Measurements from ENCODE around the gene DNAI2. TPM values are rescaled to one million over a fixed set of nuclear protein-coding genes. Genes with fewer than 3 reads are reported as not detected.

The DNAI2 gene
- total RNA-seq, 2 experiments from 2014 or later: 0.35 to 1.3 TPM

GRCh38 chr17:74237321-74237720 lies 36.7 kb upstream of the DNAI2 start:
- no peak for ATAC-seq
- CTCF ChIA-PET: no interaction called here
- no peak overlapping the region for H3K4me3 Mint-ChIP-seq
- H3K4me1 Mint-ChIP-seq: no peaks in the 10 kb centered on the region
- no peak for DNase-seq
- no peak overlapping the region for H3K27ac Mint-ChIP-seq
- H3K27me3 Mint-ChIP-seq: no peaks in the 10 kb centered on the region
- H3K9me3 Mint-ChIP-seq (ENCODE audit: low read depth): no peaks in the 10 kb centered on the region
- no peaks in the 10 kb centered on the region for H3K36me3 Mint-ChIP-seq

DNA sequence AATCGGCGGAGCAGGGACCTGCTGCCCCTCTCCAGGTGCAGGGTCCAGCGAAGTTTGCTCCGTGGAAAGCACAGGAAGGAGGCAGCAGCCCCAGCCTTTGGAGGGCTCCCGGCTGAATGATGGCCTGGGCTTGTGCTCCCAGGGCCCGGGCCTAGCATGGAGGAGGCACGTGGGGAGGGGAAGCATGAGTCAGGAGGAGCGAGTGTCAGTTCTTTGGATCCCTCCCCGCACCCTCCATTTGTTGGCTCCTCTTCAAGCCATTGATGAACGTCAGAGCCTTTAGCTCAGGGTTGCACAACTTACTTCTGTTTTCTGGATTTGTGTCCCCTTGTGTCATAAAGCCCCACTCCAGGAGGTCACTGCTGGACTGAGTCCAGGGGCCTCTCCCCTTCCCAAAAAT lies 34.9 kb upstream of the DNAI2 start:
- H3K9me3 Mint-ChIP-seq (ENCODE audit: low read depth): no peaks in the 10 kb centered on the region
- H3K36me3 Mint-ChIP-seq: no peaks in the 10 kb centered on the region
- CTCF ChIA-PET: no interaction called here
- H3K4me3 Mint-ChIP-seq: no peak overlapping the region
- H3K27me3 Mint-ChIP-seq: no peaks in the 10 kb centered on the region
- DNase-seq (no peak), ATAC-seq (no peak)
- H3K27ac Mint-ChIP-seq: no peak overlapping the region
- H3K4me1 Mint-ChIP-seq: no peaks in the 10 kb centered on the region

GRCh38 chr17:74240618-74241205 lies 33.3 kb upstream of the DNAI2 start:
- CTCF ChIA-PET: interaction anchor here (0.9 kb wide), 1 partner anchor 41 kb away, joined by 3 read pairs; no protein-coding TSS in a partner anchor
- H3K9me3 Mint-ChIP-seq (ENCODE audit: low read depth): no peaks in the 10 kb centered on the region
- DNase-seq (no peak), ATAC-seq (no peak)
- H3K4me1 Mint-ChIP-seq: no peaks in the 10 kb centered on the region
- no peaks in the 10 kb centered on the region for H3K36me3 Mint-ChIP-seq
- H3K27ac Mint-ChIP-seq: no peak overlapping the region
- H3K4me3 Mint-ChIP-seq: no peak overlapping the region
- no peaks in the 10 kb centered on the region for H3K27me3 Mint-ChIP-seq

DNA sequence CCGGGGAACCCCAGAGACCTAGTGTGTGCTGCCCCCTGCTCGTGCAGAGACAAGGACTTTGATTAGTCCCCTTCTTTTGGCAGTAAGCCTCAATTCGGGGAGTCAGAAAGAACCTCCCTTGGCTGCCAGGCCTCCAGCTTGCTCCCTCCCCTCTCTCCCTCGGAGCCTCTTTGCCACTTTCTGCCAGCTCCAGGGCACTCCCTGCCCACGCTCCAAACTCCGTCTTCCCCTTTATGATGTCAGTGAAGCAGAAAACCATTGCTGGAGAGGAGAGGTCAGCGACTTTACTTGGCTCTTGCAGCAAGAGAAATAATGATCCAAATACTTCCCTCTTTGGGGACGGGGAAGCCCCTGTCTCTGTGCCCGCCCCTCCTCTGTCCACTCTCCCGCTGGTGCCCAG lies 32.6 kb upstream of the DNAI2 start:
- CTCF ChIA-PET: interaction anchor here (0.9 kb wide), 1 partner anchor 42 kb away, joined by 3 read pairs; no protein-coding TSS in a partner anchor
- no peak for ATAC-seq
- H3K4me1 Mint-ChIP-seq: peaks cover 2% of the 10 kb centered on the region
- DNase-seq: no peak
- no peaks in the 10 kb centered on the region for H3K27me3 Mint-ChIP-seq
- no peaks in the 10 kb centered on the region for H3K36me3 Mint-ChIP-seq
- H3K27ac Mint-ChIP-seq: no peak overlapping the region
- H3K4me3 Mint-ChIP-seq: no peak overlapping the region
- H3K9me3 Mint-ChIP-seq (ENCODE audit: low read depth): no peaks in the 10 kb centered on the region

GRCh38 chr17:74241847-74242246 lies 32.2 kb upstream of the DNAI2 start:
- no peaks in the 10 kb centered on the region for H3K36me3 Mint-ChIP-seq
- CTCF ChIA-PET: no interaction called here

GRCh38 chr17:74243013-74243755 lies 30.9 kb upstream of the DNAI2 start:
- Mint-ChIP-seq H3K27me3 (no peaks in the 10 kb centered on the region), H3K4me3 (no peak overlapping the region), H3K4me1 (peaks cover 2% of the 10 kb centered on the region), H3K36me3 (no peaks in the 10 kb centered on the region), H3K27ac (no peak overlapping the region), H3K9me3 (ENCODE audit: low read depth) (no peaks in the 10 kb centered on the region)
- no peak for ATAC-seq
- DNase-seq: no peak
- CTCF ChIA-PET: interaction anchor here (0.5 kb wide), 1 partner anchor 163 kb away, joined by 3 read pairs; no protein-coding TSS in a partner anchor

More at GRCh38 chr17:74241847-74242246, 32.2 kb upstream of the DNAI2 start:
- Mint-ChIP-seq H3K4me3 (no peak overlapping the region), H3K27me3 (no peaks in the 10 kb centered on the region), H3K4me1 (peaks cover 2% of the 10 kb centered on the region), H3K9me3 (ENCODE audit: low read depth) (no peaks in the 10 kb centered on the region), H3K27ac (no peak overlapping the region)
- DNase-seq (no peak), ATAC-seq (no peak)

- ATAC-seq (no peak), DNase-seq (no peak)
- Mint-ChIP-seq H3K27ac (no peak overlapping the region), H3K9me3 (ENCODE audit: low read depth) (no peaks in the 10 kb centered on the region), H3K4me3 (no peak overlapping the region), H3K27me3 (no peaks in the 10 kb centered on the region), H3K4me1 (peaks cover 2% of the 10 kb centered on the region), H3K36me3 (no peaks in the 10 kb centered on the region)
- CTCF ChIA-PET: no interaction called here
These were observed 29.9 kb upstream of the DNAI2 start for GRCh38 chr17:74244128-74244527.

GRCh38 chr17:74244548-74244947 lies 29.5 kb upstream of the DNAI2 start:
- no peak for ATAC-seq
- H3K36me3 Mint-ChIP-seq: no peaks in the 10 kb centered on the region
- no peak overlapping the region for H3K27ac Mint-ChIP-seq
- CTCF ChIA-PET: no interaction called here
- H3K27me3 Mint-ChIP-seq: no peaks in the 10 kb centered on the region
- H3K9me3 Mint-ChIP-seq (ENCODE audit: low read depth): no peaks in the 10 kb centered on the region
- peaks cover 4% of the 10 kb centered on the region for H3K4me1 Mint-ChIP-seq
- no peak for DNase-seq
- no peak overlapping the region for H3K4me3 Mint-ChIP-seq

GRCh38 chr17:74245145-74245831 lies 28.7 kb upstream of the DNAI2 start:
- ATAC-seq: no peak
- Mint-ChIP-seq H3K27me3 (no peaks in the 10 kb centered on the region), H3K9me3 (ENCODE audit: low read depth) (no peaks in the 10 kb centered on the region), H3K27ac (no peak overlapping the region), H3K4me3 (no peak overlapping the region), H3K4me1 (peaks cover 6% of the 10 kb centered on the region), H3K36me3 (no peaks in the 10 kb centered on the region)
- DNase-seq: no peak
- CTCF ChIA-PET: no interaction called here

- CTCF ChIA-PET: no interaction called here
- no peak for DNase-seq
- Mint-ChIP-seq H3K36me3 (no peaks in the 10 kb centered on the region), H3K9me3 (ENCODE audit: low read depth) (no peaks in the 10 kb centered on the region), H3K27me3 (no peaks in the 10 kb centered on the region), H3K27ac (no peak overlapping the region), H3K4me3 (no peak overlapping the region), H3K4me1 (peaks cover 6% of the 10 kb centered on the region)
- ATAC-seq: no peak
These were observed 28.2 kb upstream of the DNAI2 start for GRCh38 chr17:74245871-74246270.

GRCh38 chr17:74249590-74250270 lies 24.3 kb upstream of the DNAI2 start:
- no peaks in the 10 kb centered on the region for H3K27me3 Mint-ChIP-seq
- CTCF ChIA-PET: no interaction called here
- no peak overlapping the region for H3K27ac Mint-ChIP-seq
- DNase-seq (no peak), ATAC-seq (no peak)
- H3K36me3 Mint-ChIP-seq: no peaks in the 10 kb centered on the region
- H3K4me1 Mint-ChIP-seq: peaks cover 6% of the 10 kb centered on the region
- no peak overlapping the region for H3K4me3 Mint-ChIP-seq
- H3K9me3 Mint-ChIP-seq (ENCODE audit: low read depth): no peaks in the 10 kb centered on the region

GRCh38 chr17:74250324-74250995 lies 23.6 kb upstream of the DNAI2 start:
- DNase-seq (no peak), ATAC-seq (no peak)
- Mint-ChIP-seq H3K9me3 (ENCODE audit: low read depth) (no peaks in the 10 kb centered on the region), H3K36me3 (no peaks in the 10 kb centered on the region), H3K4me3 (no peak overlapping the region), H3K27me3 (no peaks in the 10 kb centered on the region), H3K4me1 (peaks cover 6% of the 10 kb centered on the region), H3K27ac (no peak overlapping the region)
- CTCF ChIA-PET: no interaction called here

DNA sequence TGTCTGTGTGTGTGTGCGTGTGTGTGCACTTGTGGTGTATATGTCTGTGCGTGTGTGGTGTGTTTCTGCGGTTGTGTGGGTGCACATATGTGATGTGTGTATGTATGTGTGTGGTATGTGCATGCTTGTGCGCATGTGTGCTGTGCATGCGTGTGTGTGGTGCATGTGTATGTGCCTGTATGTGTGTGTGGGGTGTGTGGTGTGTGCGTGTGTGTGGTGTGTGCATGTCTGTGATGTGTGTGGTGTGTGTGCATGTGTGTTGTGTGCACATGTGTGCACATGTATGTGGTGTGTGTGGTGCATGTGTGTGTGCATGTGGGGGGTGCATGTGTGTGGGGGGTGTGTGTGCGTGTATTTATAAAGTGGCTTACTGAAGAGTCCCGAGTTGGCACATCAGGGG lies 23.0 kb upstream of the DNAI2 start:
- Mint-ChIP-seq H3K27ac (no peak overlapping the region), H3K9me3 (ENCODE audit: low read depth) (no peaks in the 10 kb centered on the region)

More for the DNA sequence above, 23.0 kb upstream of the DNAI2 start:
- ATAC-seq (no peak), DNase-seq (no peak)
- Mint-ChIP-seq H3K36me3 (no peaks in the 10 kb centered on the region), H3K4me3 (no peak overlapping the region), H3K27me3 (no peaks in the 10 kb centered on the region), H3K4me1 (peaks cover 5% of the 10 kb centered on the region)
- CTCF ChIA-PET: no interaction called here
